Measurements from ENCODE around the gene MLPH.

Gene MLPH

DNA sequence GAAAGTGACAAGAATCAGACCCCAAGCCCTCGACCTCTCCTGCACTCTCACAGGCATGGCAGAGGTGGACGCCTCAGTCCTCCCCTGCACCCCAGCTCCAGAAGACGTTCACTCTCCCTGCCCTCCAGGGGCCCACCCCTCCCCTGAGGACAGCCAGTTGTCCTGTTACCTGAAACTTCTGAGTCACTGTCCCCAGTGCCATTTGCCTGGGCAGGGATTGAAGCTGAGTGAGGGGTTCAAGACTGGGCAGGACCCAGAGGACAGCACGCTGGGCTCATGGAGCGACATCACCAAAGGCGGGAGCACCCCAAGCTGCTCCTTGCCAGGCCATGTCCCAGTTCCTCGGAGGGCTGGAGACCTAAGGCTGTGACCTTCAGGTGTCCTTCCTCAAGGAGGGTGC lies 38.9 kb upstream of the MLPH start:
- Histone ChIP-seq H3K27me3 (replicated peaks; ENCODE audit: control insufficient read depth, insufficient read depth, low read length, poor library complexity, severe bottlenecking) (no peaks in the 10 kb centered on the region), H3K9me3 (ENCODE audit: control insufficient read depth, low read length) (no peaks in the 10 kb centered on the region), H3K27ac (ENCODE audit: insufficient read depth, low read length, poor library complexity, severe bottlenecking) (no peak overlapping the region), H3K4me3 (ENCODE audit: insufficient read depth, low read depth, low read length, poor library complexity, severe bottlenecking) (no peak overlapping the region), H3K4me1 (ENCODE audit: control insufficient read depth, insufficient read depth, low read length, poor library complexity, severe bottlenecking) (no peaks in the 10 kb centered on the region), H3K36me3 (ENCODE audit: control insufficient read depth, insufficient read depth, low read length) (no peaks in the 10 kb centered on the region)
- DNase-seq, result no peak

DNA sequence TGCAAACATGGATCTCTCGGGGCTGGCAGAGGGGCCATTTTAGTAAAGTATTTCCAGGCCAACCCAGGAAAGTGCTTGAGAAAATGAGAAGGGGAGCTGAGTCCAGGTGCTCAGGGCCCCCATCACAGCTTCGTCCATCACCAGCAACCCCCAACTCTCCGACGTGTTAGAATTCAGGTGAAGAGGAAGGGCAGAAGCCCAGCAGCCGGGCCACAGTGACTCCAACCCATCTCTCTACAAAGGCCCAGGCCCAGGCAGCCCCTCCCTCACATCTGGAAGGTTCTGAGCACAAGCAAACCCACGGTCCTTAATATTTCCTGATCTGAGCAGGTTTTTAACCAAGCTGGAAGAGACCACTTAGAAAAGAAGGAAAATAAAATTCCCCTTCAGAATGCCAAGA lies 38.4 kb upstream of the MLPH start:
- Histone ChIP-seq H3K9me3 (ENCODE audit: control insufficient read depth, low read length) (no peaks in the 10 kb centered on the region), H3K27ac (ENCODE audit: insufficient read depth, low read length, poor library complexity, severe bottlenecking) (no peak overlapping the region), H3K4me3 (ENCODE audit: insufficient read depth, low read depth, low read length, poor library complexity, severe bottlenecking) (no peak overlapping the region), H3K4me1 (ENCODE audit: control insufficient read depth, insufficient read depth, low read length, poor library complexity, severe bottlenecking) (no peaks in the 10 kb centered on the region), H3K36me3 (ENCODE audit: control insufficient read depth, insufficient read depth, low read length) (no peaks in the 10 kb centered on the region), H3K27me3 (replicated peaks; ENCODE audit: control insufficient read depth, insufficient read depth, low read length, poor library complexity, severe bottlenecking) (no peaks in the 10 kb centered on the region)
- DNase-seq, result no peak

DNA sequence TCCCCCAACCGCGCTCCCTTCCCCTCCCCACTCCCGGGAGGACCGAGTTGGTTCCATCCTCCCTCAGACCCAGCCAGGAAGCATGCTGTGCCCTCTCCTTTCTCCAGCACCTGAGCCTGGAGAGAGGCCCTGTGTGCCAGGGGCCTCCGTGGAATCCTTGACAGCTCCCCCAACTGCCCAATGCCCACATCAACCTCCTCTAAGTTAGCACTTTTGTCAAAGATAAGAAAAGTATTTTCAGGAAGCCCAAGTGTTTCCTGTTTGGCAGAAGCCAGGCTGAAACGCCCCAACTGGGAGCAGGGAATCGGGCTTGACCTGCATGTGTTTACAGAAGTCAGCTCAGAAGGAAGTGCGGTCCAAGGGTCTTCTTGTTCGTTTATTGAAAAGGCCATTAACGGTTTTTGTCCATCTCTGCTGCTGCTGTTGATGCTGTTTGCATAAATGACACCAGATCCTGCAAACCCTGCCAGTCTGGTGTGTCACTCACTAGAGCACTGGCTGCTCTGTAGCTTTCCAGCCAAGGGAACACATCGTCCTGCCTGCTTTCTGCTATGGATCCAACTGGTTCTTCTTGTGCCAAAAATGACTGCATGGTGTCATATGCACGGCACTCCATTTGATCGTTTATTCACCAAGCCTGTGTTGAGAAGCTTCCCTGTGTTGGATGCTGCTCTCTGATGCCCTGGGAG lies 37.7 kb upstream of the MLPH start:
- no peaks in the 10 kb centered on the region for H3K4me1 ChIP-seq (ENCODE audit: control insufficient read depth, insufficient read depth, low read length, poor library complexity, severe bottlenecking)
- no peaks in the 10 kb centered on the region for H3K36me3 ChIP-seq (ENCODE audit: control insufficient read depth, insufficient read depth, low read length)
- no peak for DNase-seq
- H3K9me3 ChIP-seq (ENCODE audit: control insufficient read depth, low read length), result no peaks in the 10 kb centered on the region
- H3K4me3 ChIP-seq (ENCODE audit: insufficient read depth, low read depth, low read length, poor library complexity, severe bottlenecking), result no peak overlapping the region
- no peak overlapping the region for H3K27ac ChIP-seq (ENCODE audit: insufficient read depth, low read length, poor library complexity, severe bottlenecking)
- H3K27me3 ChIP-seq (replicated peaks; ENCODE audit: control insufficient read depth, insufficient read depth, low read length, poor library complexity, severe bottlenecking), result no peaks in the 10 kb centered on the region

DNA sequence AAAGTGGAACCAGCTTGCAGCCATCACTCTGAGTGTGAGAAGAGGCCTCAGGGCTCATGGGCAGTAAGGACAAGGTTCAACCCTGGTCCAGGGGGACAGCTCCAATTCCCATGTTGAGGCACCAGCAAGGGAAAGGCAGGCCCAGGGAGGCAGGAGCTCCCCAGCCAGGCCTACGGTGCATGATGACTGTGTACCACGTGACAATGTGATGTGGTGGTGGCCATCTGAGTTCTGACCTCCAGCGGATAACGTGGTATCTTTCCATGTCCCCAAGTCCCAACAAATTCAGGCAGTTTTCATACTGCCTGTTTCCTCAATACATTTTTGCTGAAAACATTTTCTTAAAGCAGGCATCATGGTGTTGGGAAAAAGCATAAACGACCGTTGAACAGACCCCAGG lies 36.9 kb upstream of the MLPH start:
- Histone ChIP-seq H3K27me3 (replicated peaks; ENCODE audit: control insufficient read depth, insufficient read depth, low read length, poor library complexity, severe bottlenecking) (no peaks in the 10 kb centered on the region), H3K27ac (ENCODE audit: insufficient read depth, low read length, poor library complexity, severe bottlenecking) (no peak overlapping the region), H3K36me3 (ENCODE audit: control insufficient read depth, insufficient read depth, low read length) (no peaks in the 10 kb centered on the region), H3K4me1 (ENCODE audit: control insufficient read depth, insufficient read depth, low read length, poor library complexity, severe bottlenecking) (no peaks in the 10 kb centered on the region), H3K9me3 (ENCODE audit: control insufficient read depth, low read length) (no peaks in the 10 kb centered on the region), H3K4me3 (ENCODE audit: insufficient read depth, low read depth, low read length, poor library complexity, severe bottlenecking) (no peak overlapping the region)
- DNase-seq, result no peak

DNA sequence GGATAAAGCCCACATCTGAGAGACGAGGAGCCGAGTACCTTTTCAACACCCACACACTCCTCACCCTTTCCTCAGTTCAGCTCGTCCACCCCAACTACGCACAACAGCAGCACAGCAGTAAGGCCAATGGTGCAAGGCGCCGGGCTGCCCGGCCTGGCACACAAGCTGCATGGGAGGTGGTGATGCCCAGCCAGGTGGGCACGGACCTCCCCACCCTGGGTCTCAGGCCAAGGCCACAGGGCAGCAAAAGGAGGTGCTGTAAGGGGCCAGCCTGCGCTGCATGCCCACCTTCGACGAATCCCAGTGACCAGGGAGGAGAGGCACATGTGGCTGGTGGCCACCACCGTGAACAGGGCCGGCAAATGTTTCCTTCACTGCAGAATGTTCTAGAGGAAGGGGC lies 36.5 kb upstream of the MLPH start:
- Histone ChIP-seq H3K27ac (ENCODE audit: insufficient read depth, low read length, poor library complexity, severe bottlenecking) (no peak overlapping the region), H3K27me3 (replicated peaks; ENCODE audit: control insufficient read depth, insufficient read depth, low read length, poor library complexity, severe bottlenecking) (no peaks in the 10 kb centered on the region), H3K4me1 (ENCODE audit: control insufficient read depth, insufficient read depth, low read length, poor library complexity, severe bottlenecking) (no peaks in the 10 kb centered on the region), H3K9me3 (ENCODE audit: control insufficient read depth, low read length) (no peaks in the 10 kb centered on the region), H3K4me3 (ENCODE audit: insufficient read depth, low read depth, low read length, poor library complexity, severe bottlenecking) (no peak overlapping the region), H3K36me3 (ENCODE audit: control insufficient read depth, insufficient read depth, low read length) (no peaks in the 10 kb centered on the region)
- DNase-seq, result no peak

DNA sequence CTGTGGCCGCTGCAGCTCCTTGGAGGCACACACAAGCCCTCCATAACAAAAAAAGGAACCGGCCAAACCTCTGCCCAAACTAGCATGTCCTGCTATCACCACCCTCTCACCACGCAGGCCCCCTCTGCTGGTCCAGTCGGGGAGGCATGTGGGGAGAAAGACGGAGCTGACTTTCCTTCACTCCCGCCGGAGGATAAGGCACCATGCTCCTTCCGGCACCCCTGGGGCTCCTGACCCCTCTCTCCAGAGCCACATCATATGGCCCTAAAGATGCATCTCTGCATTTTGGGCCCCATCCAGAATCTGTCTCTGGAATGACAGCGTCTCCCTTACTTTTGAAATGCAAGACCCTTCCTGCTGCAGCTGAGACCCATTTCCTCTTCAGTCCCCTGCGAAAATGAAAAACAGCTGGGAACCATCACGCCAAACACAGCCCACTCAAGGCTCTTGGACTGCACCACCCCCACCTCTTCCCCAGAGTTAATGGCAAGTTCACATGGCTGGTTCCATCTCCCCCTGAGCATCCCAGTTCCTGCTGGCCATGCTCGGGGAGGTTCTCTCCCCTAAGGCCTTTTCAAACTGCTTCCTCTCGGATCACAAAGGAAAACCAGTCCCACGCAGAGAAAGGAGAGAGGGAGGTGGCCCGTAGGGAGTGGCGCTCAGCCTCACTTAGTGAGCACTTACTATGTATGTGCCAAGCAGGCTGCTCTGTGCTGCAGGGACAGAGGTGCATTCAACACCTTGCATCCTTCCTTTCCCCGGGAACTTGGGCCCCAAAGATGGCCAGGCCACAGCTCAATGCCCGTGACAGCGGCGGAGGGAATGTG lies 35.2 kb upstream of the MLPH start:
- Histone ChIP-seq H3K4me3 (ENCODE audit: insufficient read depth, low read depth, low read length, poor library complexity, severe bottlenecking) (no peak overlapping the region), H3K36me3 (ENCODE audit: control insufficient read depth, insufficient read depth, low read length) (no peaks in the 10 kb centered on the region), H3K27ac (ENCODE audit: insufficient read depth, low read length, poor library complexity, severe bottlenecking) (no peak overlapping the region), H3K27me3 (replicated peaks; ENCODE audit: control insufficient read depth, insufficient read depth, low read length, poor library complexity, severe bottlenecking) (no peaks in the 10 kb centered on the region), H3K9me3 (ENCODE audit: control insufficient read depth, low read length) (no peaks in the 10 kb centered on the region), H3K4me1 (ENCODE audit: control insufficient read depth, insufficient read depth, low read length, poor library complexity, severe bottlenecking) (no peaks in the 10 kb centered on the region)
- DNase-seq, result no peak

DNA sequence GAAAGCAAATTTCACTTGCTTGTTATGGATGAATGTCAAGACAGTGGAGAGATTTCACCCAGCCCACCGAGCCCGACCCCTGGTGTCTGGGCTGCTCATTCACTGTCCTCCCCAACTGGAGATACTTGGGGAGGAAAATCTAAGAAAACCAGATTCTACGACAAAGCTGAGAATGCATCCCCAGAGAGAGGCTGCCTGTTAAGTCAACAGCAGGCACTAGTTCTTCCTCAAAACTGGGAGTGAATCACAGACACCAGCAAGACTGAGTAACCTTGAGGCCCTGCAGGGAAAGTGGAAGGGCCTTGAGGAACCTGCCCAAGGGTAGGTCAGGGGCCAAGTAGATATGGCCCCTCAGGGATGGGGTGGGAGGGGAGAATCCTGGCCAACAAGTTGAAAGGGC lies 34.2 kb upstream of the MLPH start:
- H3K27me3 ChIP-seq (replicated peaks; ENCODE audit: control insufficient read depth, insufficient read depth, low read length, poor library complexity, severe bottlenecking), result no peaks in the 10 kb centered on the region
- no peak overlapping the region for H3K4me3 ChIP-seq (ENCODE audit: insufficient read depth, low read depth, low read length, poor library complexity, severe bottlenecking)
- no peak for DNase-seq
- no peak overlapping the region for H3K27ac ChIP-seq (ENCODE audit: insufficient read depth, low read length, poor library complexity, severe bottlenecking)
- H3K4me1 ChIP-seq (ENCODE audit: control insufficient read depth, insufficient read depth, low read length, poor library complexity, severe bottlenecking), result no peaks in the 10 kb centered on the region
- H3K36me3 ChIP-seq (ENCODE audit: control insufficient read depth, insufficient read depth, low read length), result no peaks in the 10 kb centered on the region
- H3K9me3 ChIP-seq (ENCODE audit: control insufficient read depth, low read length), result no peaks in the 10 kb centered on the region

DNA sequence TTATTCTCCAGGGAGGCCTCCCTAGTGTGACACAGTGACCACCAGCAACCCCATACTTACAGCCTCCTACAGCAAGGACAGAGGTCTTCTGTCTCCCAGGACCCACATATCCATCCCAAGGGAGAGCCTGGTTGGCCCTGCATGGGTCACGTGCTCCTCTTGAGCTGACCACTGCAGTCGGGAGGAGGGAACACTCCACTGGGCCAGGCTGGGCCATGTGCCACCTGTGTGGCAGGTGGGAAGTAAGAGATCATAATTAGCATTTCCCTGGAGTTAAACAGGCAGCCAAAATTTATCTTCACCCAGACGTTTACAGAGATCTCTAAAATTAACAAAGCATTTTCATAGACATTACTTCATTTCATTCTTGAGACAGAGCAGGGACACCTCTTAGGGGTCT lies 33.4 kb upstream of the MLPH start:
- H3K4me3 ChIP-seq (ENCODE audit: insufficient read depth, low read depth, low read length, poor library complexity, severe bottlenecking), result no peak overlapping the region
- H3K9me3 ChIP-seq (ENCODE audit: control insufficient read depth, low read length), result no peaks in the 10 kb centered on the region
- DNase-seq, result no peak
- no peaks in the 10 kb centered on the region for H3K4me1 ChIP-seq (ENCODE audit: control insufficient read depth, insufficient read depth, low read length, poor library complexity, severe bottlenecking)
- H3K27ac ChIP-seq (ENCODE audit: insufficient read depth, low read length, poor library complexity, severe bottlenecking), result no peak overlapping the region
- H3K36me3 ChIP-seq (ENCODE audit: control insufficient read depth, insufficient read depth, low read length), result no peaks in the 10 kb centered on the region
- no peaks in the 10 kb centered on the region for H3K27me3 ChIP-seq (replicated peaks; ENCODE audit: control insufficient read depth, insufficient read depth, low read length, poor library complexity, severe bottlenecking)

DNA sequence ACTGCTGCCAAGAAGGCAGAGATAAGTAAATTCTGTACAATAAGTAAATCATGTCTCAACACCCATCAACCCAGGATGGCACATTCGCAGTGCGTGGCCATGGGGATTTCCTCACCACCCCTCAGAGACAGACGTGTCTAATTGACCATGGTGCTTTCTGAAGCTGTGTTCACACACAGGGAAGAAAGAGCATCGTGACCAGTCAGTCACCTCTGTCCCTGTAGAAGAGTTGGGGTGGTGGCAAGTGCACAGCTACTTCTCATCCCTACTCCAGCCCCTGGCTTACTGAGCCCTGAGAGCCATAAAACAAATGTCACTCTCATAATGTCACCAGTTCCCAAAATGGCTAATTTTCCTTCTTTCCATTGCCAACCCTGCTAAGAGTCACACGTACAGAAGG lies 31.3 kb upstream of the MLPH start:
- H3K9me3 ChIP-seq (ENCODE audit: control insufficient read depth, low read length), result no peaks in the 10 kb centered on the region
- no peaks in the 10 kb centered on the region for H3K36me3 ChIP-seq (ENCODE audit: control insufficient read depth, insufficient read depth, low read length)
- H3K4me3 ChIP-seq (ENCODE audit: insufficient read depth, low read depth, low read length, poor library complexity, severe bottlenecking), result no peak overlapping the region
- no peaks in the 10 kb centered on the region for H3K27me3 ChIP-seq (replicated peaks; ENCODE audit: control insufficient read depth, insufficient read depth, low read length, poor library complexity, severe bottlenecking)
- H3K4me1 ChIP-seq (ENCODE audit: control insufficient read depth, insufficient read depth, low read length, poor library complexity, severe bottlenecking), result no peaks in the 10 kb centered on the region
- no peak for DNase-seq
- no peak overlapping the region for H3K27ac ChIP-seq (ENCODE audit: insufficient read depth, low read length, poor library complexity, severe bottlenecking)

DNA sequence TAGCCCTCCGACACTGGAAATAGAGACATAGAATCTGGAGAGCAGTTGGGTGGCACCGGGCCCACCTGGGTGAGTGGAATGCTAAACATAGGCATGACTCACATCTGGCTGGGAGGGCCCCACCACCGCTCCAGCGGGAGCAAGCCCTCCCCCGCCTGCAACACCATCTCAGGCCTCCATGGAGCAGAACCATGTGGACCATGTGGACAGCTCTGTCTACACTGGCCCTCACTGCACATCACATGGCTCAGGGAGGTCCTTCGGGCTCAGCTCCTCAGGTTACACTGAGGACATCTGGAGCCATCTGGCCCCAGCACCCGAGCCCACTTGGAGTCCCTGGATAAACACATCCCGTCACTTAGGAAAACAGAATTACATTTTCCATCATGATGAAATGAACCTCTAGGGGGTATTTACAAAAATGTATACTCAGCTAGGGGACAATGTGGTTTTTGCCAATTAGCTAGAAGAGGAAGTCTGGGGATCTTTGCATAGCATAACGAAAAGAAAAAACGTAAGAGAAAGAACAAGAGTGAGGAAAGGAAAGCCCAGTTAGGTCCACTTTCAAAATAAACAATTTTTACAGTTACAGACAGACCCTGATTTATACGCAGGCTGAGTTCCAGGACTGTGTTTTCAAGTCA lies 30.7 kb upstream of the MLPH start:
- Histone ChIP-seq H3K4me3 (ENCODE audit: insufficient read depth, low read depth, low read length, poor library complexity, severe bottlenecking) (no peak overlapping the region), H3K4me1 (ENCODE audit: control insufficient read depth, insufficient read depth, low read length, poor library complexity, severe bottlenecking) (no peaks in the 10 kb centered on the region), H3K27ac (ENCODE audit: insufficient read depth, low read length, poor library complexity, severe bottlenecking) (no peak overlapping the region), H3K27me3 (replicated peaks; ENCODE audit: control insufficient read depth, insufficient read depth, low read length, poor library complexity, severe bottlenecking) (no peaks in the 10 kb centered on the region), H3K9me3 (ENCODE audit: control insufficient read depth, low read length) (no peaks in the 10 kb centered on the region), H3K36me3 (ENCODE audit: control insufficient read depth, insufficient read depth, low read length) (no peaks in the 10 kb centered on the region)
- no peak for DNase-seq
